Suprapubic skin (tissue), 3 donors: ENCODE measurements around the gene FAM120B.

Experiments
- CTCF ChIP-seq, 2 donors: fragments of 200-600 bp in 1 of 2; fragments of 450-650 bp in 1 of 2; sonication (generic) in 1 of 2; IDR thresholded peaks; one replicate each; pipeline ENCODE4 v1.5.1; 2016 to 2019; ENCODE audit warnings: antibody characterized with exemption in 2 of 2, mild to moderate bottlenecking in 1 of 2, moderate library complexity in 1 of 2
- POLR2AphosphoS5 ChIP-seq, 3 donors: sonication (generic); formaldehyde crosslinking; IDR thresholded peaks; one replicate each; pipeline ENCODE4 v1.6.1; 2017; ENCODE audit warnings: antibody characterized with exemption in 3 of 3

GRCh38 chr6:170441316-170441715, 134.8 kb downstream of the FAM120B start:
- TF ChIP-seq CTCF (IDR thresholded peaks at IDR 0.05) (no peak), POLR2AphosphoS5 (IDR thresholded peaks at IDR 0.05) (no peak)
